Upper lobe of left lung (tissue), 4 donors: ENCODE results near the gene OR2T10.
"Not testable (repeated sequence)": the region's sequence is repeated elsewhere in the genome, so short reads cannot be mapped to it uniquely, and the experiment has no call there.

Source experiments
- CTCF ChIP-seq, 6 experiments: fragments of 450-650 bp in 4 of 6; fragments of 200-600 bp in 2 of 6; sonication (generic) in 2 of 6; IDR thresholded peaks; one replicate each; pipeline ENCODE4 v1.5.1; 2016 to 2019; ENCODE audit warnings: antibody characterized with exemption in 6 of 6
- POLR2A ChIP-seq, 4 donors: fragments of 450-650 bp; IDR thresholded peaks; one replicate each; pipeline ENCODE4 v1.5.1; 2016 to 2017; ENCODE audit warnings: antibody characterized with exemption in 4 of 4, mild to moderate bottlenecking in 2 of 4

GRCh38 chr1:248639652-248640051, 42.2 kb upstream of the OR2T10 start:
- not testable (repeated sequence) for TF ChIP-seq CTCF, POLR2A (IDR thresholded peaks at IDR 0.05)
